Neural cell (in vitro differentiated cells): ENCODE results near the gene MGAT4B. TPM values are rescaled to one million over a fixed set of nuclear protein-coding genes. Genes with fewer than 3 reads are reported as not detected.

Source experiments
- H2AFZ ChIP-seq: fragments of 200-600, 300-800 bp; sonication (generic), shearing (Covaris generic); 2 replicates; pipeline ENCODE4 v1.6.0; 2014; ENCODE audit warnings: low read depth, mild to moderate bottlenecking, antibody characterized with exemption, low read length, moderate library complexity
- H3F3A ChIP-seq: fragments of 200-600 bp; shearing (Covaris generic); 2 replicates; pipeline ENCODE4 v1.6.1; 2016; ENCODE audit warnings: mild to moderate bottlenecking, moderate library complexity, mixed read lengths, antibody characterized with exemption, low read length; ENCODE audit not compliant: insufficient read depth, poor library complexity, severe bottlenecking
- H3K27ac ChIP-seq: fragments of 200-600, 300-800 bp; sonication (generic), shearing (Covaris generic); 2 replicates; pipeline ENCODE4 v1.5.1; 2014; ENCODE audit warnings: mild to moderate bottlenecking, low read length, moderate library complexity
- H3K27me3 ChIP-seq: fragments of 300-800, 200-600 bp; sonication (generic), shearing (Covaris generic); 2 replicates; pipeline ENCODE4 v1.6.0; 2014; ENCODE audit warnings: mild to moderate bottlenecking, low read depth, low read length, moderate library complexity; ENCODE audit not compliant: insufficient read depth
- H3K36me3 ChIP-seq: fragments of 300-800, 200-600 bp; sonication (generic), shearing (Covaris generic); 2 replicates; pipeline ENCODE4 v1.5.1; 2014; ENCODE audit warnings: mild to moderate bottlenecking, antibody characterized with exemption, low read length, moderate library complexity; ENCODE audit not compliant: insufficient read depth
- H3K4me2 ChIP-seq: fragments of 300-800, 200-600 bp; sonication (generic), shearing (Covaris generic); 2 replicates; pipeline ENCODE4 v1.6.0; 2014; ENCODE audit warnings: mild to moderate bottlenecking, low read length
- H3K4me3 ChIP-seq: fragments of 300-800, 200-600 bp; sonication (generic), shearing (Covaris generic); 2 replicates; pipeline ENCODE4 v1.5.1; 2014; ENCODE audit warnings: mild to moderate bottlenecking, low read length, moderate library complexity
- H3K79me2 ChIP-seq: fragments of 200-600 bp; shearing (Covaris generic); replicated peaks from 2 replicates; pipeline ENCODE4 v1.6.0; 2014; ENCODE audit warnings: mild to moderate bottlenecking, low read length, moderate library complexity; ENCODE audit not compliant: insufficient read depth
- H3K9ac ChIP-seq: fragments of 300-800, 200-600 bp; sonication (generic), shearing (Covaris generic); 2 replicates; pipeline ENCODE4 v1.6.1; 2016; ENCODE audit warnings: mild to moderate bottlenecking, low read length, mixed read lengths
- H3K9me2 ChIP-seq: fragments of 200-600 bp; shearing (Covaris generic); 2 replicates; pipeline ENCODE4 v1.6.1; 2016; ENCODE audit warnings: mild to moderate bottlenecking, low read length, mixed read lengths; ENCODE audit not compliant: insufficient read depth
- H3K9me3 ChIP-seq: fragments of 200-600, 300-800 bp; sonication (generic), shearing (Covaris generic); 2 replicates; pipeline ENCODE4 v1.6.1; 2016; ENCODE audit warnings: mild to moderate bottlenecking, mixed run types, low read length, moderate library complexity, mixed read lengths
- H4K20me1 ChIP-seq: fragments of 200-600 bp; shearing (Covaris generic); 2 replicates; pipeline ENCODE4 v1.6.1; 2016; ENCODE audit warnings: mild to moderate bottlenecking, mixed run types; ENCODE audit not compliant: insufficient read depth
- EP300 ChIP-seq: fragments of 450-650 bp; conservative IDR thresholded peaks from 2 replicates; pipeline ENCODE4 v1.6.1; 2014; ENCODE audit warnings: antibody characterized with exemption, mild to moderate bottlenecking, moderate library complexity; ENCODE audit not compliant: poor library complexity, severe bottlenecking
- EZH2 ChIP-seq: fragments of 200-600, 300-800 bp; shearing (Covaris generic), sonication (generic); IDR thresholded peaks from 2 replicates; pipeline ENCODE4 v1.6.1; 2014; ENCODE audit warnings: antibody characterized with exemption, low read length, borderline replicate concordance, mild to moderate bottlenecking; ENCODE audit not compliant: insufficient read depth, poor library complexity, severe bottlenecking
- MXI1 ChIP-seq: fragments of 450-650 bp; conservative IDR thresholded peaks from 2 replicates; pipeline ENCODE4 v1.6.1; 2014; ENCODE audit warnings: antibody characterized with exemption, mild to moderate bottlenecking; ENCODE audit not compliant: poor library complexity, severe bottlenecking
- RAD21 ChIP-seq: fragments of 450-650 bp; conservative IDR thresholded peaks from 2 replicates; pipeline ENCODE4 v1.6.1; 2014; ENCODE audit warnings: antibody characterized with exemption, mild to moderate bottlenecking, moderate library complexity
- polyA plus RNA-seq: library from polyadenylated mRNA; depleted of rRNA; stranded (reverse); fragments of >200 nt; gene quantifications from 2 replicates; pipeline ENCODE4 v1.2.3, GENCODE V29; 2014
- small RNA-seq, 3 experiments: library from RNA; depleted of rRNA; stranded (forward); fragments of <200 nt; gene quantifications; one replicate each; pipeline ENCODE3, GENCODE V24; 2012

Gene MGAT4B
- polyA plus RNA-seq, 1 donor from 2014 or later, result 70.6 TPM

- H3K9ac ChIP-seq, result no peak overlapping the region
- no peaks in the 10 kb centered on the region for H4K20me1 ChIP-seq
- peaks cover 68% of the 10 kb centered on the region for H3K79me2 ChIP-seq
- TF ChIP-seq EP300 (no peak), RAD21 (no peak), MXI1 (no peak), EZH2 (no peak)
- H3K27ac ChIP-seq, result no peak overlapping the region
- H3K9me2 ChIP-seq, result no peaks in the 10 kb centered on the region
- H3K36me3 ChIP-seq, result peaks cover 6% of the 10 kb centered on the region
- H3K9me3 ChIP-seq, result no peaks in the 10 kb centered on the region
- H3K4me2 ChIP-seq, result no peak overlapping the region
- no peak overlapping the region for H2AFZ ChIP-seq
- no peak overlapping the region for H3K4me3 ChIP-seq
- H3K27me3 ChIP-seq, result no peaks in the 10 kb centered on the region
- H3F3A ChIP-seq, result no peaks in the 10 kb centered on the region
Measured at GRCh38 chr5:179747811-179748210, 58.9 kb downstream of the MGAT4B start.

Small RNAs within 50 kb of the gene (small RNA-seq; reads per million reads assigned to genes)
- 0 to 4.2 (median 3.4) reads per million in 3 experiments for gene MIR1229
- 0 to 1.2 (median 0) reads per million in 3 experiments for gene RF00019

Other genes with a start within 250 kb of the MGAT4B start
- gene HNRNPH1, start 183.2 kb downstream of the MGAT4B start, polyA plus RNA-seq, result 982 and 1,058 TPM in 2 replicates
- 0.90 TPM in 1 of 2 replicates, not detected in the other for gene CBY3, start 125.8 kb downstream of the MGAT4B start, polyA plus RNA-seq
- 227 and 232 TPM in 2 replicates for gene CANX, start 107.9 kb downstream of the MGAT4B start, polyA plus RNA-seq
- gene MAML1, start 74.0 kb downstream of the MGAT4B start, polyA plus RNA-seq, result 6.8 and 8.4 TPM in 2 replicates
- gene LTC4S, start 12.9 kb downstream of the MGAT4B start, polyA plus RNA-seq, result 5.9 TPM in 1 of 2 replicates, not detected in the other
- gene SQSTM1, start 14.0 kb upstream of the MGAT4B start, polyA plus RNA-seq, result 64.5 and 77.6 TPM in 2 replicates
- 121 and 155 TPM in 2 replicates for gene MRNIP, start 52.0 kb upstream of the MGAT4B start, polyA plus RNA-seq
- gene TBC1D9B, start 101.0 kb upstream of the MGAT4B start, polyA plus RNA-seq, result 50.7 and 84.2 TPM in 2 replicates